ENCODE data around the gene PLXNA2.

Gene PLXNA2

DNA sequence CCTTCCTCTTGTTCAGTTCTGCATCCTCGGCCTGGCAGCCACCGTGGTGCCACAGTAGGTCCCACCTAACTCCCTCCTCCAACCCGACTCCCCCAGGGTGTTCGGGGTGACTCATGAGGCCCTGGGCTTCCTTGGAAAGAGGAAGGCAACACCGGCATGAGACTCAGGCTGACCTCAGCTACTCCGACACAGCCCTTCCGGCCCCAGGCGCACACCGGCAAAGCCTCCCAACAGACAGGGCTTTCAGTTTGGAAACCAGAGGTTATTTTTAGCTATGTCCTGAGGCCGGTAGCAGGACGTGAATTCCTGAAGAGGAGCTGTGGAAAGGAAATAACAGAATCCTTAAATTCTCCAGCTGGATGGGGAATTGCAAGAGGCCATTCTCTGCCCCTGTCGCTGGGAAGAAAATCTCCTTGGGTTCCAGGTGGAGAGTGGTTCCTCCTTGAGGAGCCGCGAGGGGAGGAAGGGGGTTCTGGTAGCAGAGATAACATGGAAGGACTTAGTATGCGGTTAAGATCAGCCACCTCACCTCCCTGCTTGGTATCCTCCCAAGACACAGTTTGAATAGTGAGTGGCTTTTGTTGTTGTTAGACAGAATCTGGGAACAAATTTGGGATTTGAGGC, 24.4 kb downstream of the PLXNA2 start:
- peak; percentile 25 to 28 for DNase-seq

- DNase-seq: no peak
Measured at GRCh38 chr1:208219098-208219658, 25.0 kb downstream of the PLXNA2 start.

DNA sequence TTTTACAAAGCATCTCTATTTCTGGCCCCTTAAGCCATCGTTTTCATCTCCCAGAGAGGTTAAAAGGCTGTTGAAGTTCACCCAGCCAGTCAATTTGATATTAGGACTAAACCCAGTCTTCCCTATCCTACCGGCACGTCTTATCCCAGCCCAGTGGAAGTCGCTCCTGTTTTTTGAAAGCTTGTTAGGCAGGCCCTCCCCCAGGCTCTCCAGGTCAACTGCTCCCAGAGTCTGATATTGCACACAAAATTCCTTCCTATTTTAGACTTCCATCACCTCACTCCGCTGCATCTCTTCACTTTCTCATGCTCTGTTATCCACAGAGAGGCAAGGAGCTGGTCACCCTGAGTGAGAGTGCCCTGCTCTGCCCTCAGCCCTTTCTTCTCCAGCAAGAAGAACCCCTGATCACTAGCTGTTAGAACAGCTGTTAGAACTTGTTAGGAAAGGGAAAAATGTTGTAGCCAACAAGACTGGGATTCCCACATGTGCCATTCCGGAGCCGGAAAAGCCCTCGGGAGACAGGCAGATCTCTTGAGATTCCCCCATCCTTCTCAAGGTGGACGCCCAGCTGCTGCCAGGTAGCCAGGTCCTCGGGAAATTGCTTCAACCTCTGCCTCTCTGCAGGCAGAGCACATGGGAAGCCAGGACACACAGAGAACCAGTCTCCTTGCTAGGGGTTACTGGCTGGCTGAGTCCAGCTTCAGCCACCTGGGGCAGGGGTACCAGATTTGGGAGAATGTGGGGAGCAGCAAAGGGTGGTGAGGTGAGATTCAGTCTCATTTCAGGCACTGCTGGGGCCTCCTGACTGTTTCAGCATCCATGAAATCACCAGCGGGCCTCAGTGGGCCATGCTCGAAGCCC, 25.7 kb downstream of the PLXNA2 start:
- DNase-seq: no peak

- no peak for DNase-seq
Measured at GRCh38 chr1:208217781-208218180, 26.4 kb downstream of the PLXNA2 start.

- DNase-seq: no peak
Measured at GRCh38 chr1:208216806-208217205, 27.4 kb downstream of the PLXNA2 start.

- no peak for DNase-seq
Measured at GRCh38 chr1:208216062-208216461, 28.1 kb downstream of the PLXNA2 start.

- no peak for DNase-seq
Measured at GRCh38 chr1:208215393-208215792, 28.8 kb downstream of the PLXNA2 start.

DNA sequence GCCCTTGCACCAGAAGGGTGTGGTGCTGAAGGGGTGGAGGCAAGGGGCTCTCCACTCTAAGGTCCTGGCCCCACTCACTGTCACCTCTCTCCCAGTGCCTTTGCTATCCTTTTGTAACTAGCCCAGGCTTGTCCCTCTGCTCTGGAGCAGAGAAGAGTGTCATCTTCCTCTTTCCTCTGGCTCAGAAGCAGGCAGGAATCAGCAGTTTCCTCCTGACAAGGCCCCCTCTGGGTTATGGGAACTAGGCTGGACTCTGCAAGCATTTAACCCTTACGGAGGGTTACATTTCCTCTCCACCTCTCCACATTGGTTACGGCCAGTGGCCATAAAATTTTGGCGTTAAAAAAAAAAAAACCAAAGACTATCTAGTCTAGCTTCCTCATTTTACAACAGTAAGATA, 30.4 kb downstream of the PLXNA2 start:
- peak; percentile 62 to 63 for DNase-seq

DNA sequence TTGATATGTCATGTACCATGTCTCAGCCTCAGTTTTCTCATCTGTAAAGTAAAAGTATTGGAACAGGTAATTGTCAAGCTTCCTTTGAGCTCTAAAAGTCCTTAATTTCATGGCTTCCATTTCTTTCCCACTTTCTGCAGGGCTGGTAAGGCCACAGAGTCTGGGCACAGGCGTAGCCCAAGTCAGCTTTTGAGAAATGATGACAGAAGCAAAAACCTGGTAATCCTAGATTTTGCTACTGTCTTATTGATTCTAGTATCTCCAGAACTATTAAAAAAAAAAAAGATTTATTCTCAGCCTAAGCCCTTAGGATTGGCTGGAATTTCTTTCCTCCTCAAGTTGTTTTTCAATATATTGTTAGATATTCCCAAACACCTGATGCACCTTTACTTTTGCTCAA, 31.3 kb downstream of the PLXNA2 start:
- no peak for DNase-seq

DNA sequence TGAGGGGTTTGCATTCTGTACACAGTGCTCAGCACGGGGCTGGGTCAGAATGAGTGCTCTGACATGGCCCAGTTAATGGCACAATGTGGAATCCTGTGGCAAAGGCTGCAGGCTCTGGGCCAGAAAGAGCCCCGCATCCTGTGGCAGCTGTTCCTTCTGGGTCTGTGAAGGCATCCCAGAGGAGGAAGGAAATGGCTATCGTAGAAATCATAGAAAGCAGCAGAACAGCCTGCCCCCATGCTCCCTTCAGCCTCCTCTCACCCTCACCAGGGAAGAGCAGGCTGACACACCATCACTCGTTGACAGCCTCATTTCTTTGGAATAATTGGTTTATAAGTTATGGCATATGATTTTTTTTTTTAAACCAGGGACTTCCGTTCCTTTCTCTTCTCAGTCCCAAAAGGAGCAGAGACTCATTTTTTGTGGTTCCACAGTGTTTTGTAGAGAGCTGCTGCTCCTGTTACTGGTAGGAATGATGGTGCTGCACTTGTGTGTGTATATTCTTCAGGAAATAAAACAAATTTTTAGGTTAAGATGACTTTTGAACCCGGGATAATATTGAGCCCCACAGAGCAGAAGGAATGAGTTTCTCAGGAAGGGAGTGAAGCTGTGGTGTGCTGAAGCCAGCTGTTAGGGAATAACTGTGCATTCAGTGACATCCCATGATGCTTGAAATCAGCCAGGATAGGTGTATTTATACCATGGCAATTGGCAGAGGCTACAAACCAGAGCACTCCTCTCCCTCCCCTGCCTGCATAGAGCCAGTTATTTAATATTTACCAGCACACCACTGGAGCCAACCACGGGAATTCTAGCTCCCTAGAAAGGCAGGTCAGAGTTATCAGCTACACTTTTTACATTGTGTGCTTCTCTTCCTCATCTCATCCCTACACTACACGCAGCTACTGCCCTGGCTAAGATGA, 32.0 kb downstream of the PLXNA2 start:
- peak; percentile 49 to 58 for DNase-seq

DNA sequence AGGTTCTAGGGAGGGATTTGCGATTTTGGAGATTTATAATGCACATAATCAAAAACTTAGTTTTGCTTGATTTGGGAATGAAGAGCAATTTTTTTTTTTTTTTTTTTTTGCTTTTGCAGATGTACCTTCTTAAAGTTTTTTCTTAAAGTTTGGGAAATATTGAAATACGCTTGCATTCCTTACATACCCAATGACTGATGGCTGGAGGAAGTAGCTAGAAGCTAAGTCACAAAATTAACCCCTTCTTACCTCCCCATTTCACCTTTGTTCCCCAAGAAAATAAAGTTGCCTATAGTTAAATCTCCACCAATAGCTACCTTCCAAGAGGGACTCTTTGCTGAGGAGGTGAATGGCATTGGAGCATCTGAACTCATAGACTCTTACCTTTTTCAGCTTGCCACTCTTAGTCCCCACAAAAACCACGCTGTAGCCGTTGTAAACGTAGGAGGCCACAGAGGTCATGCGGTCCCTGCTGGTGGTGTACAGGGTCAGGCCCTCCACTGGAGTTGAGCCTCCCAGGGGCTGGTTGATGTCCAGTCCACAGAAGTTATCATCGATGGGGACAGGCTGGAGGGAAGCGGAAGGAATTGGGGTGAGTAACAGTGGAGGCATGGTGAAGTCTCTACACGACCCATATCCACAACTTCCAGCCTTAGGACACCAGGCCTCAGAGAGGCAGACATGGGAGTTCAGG, 34.1 kb downstream of the PLXNA2 start:
- DNase-seq: no peak

DNA sequence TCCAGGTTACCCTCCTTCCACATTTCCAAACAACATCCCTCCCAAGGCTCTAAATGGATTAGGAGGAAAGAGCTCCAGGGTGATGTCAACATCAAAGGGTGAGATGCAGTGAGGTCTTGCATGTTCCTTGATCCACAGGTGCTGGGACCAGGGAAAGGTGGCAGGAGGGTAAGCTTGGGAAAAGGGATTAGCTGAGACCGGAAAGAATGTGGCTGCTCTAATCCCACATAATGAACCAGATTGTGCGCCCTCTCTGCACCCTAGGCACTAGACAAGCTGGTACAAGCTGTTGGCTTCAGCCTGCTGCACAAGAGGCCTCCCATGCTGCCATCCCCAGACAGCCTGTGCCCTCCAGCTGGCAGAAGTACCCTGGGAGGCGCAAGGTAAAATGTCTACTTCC, 34.9 kb downstream of the PLXNA2 start:
- DNase-seq: no peak

GRCh38 chr1:208208132-208208487, 36.1 kb downstream of the PLXNA2 start:
- no peak for DNase-seq

DNA sequence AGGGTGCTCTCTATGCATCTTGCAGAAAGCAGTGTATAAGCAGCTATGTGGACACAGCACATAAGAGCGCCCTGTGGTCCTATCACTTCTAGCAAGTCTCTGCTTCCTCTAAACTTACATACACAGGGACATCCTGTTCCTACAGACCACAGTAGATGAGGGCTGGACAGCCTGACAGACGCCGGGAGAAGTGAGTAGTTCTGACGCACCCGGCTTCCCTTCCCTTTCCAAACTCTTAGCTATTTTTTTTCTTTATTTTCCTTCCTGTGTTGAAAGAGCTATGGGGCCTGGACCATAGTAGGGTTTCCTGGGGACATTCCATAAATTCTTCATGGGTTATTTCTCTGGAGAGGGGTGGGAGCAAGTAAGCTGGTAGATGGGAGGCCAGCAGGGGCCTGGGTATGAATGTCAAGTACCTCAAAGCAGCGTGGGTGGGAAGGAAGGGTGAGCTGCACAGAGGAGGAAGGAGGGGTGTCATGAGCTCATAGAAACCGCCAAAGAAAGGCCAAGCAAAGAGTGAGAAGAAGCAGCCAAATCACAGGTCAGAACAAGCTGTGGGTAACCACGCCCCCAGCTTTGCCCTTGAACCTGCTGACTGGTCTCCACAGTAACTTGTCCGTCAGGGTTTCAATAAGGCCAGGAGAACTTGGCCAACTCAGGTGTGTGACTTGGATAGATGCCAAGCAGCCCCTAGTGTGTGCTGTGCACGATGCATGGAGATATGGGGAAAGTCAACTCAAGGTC, 36.6 kb downstream of the PLXNA2 start:
- peak; percentile 34 to 36 for DNase-seq

GRCh38 chr1:208206092-208206698, 38.0 kb downstream of the PLXNA2 start:
- no peak for DNase-seq

DNA sequence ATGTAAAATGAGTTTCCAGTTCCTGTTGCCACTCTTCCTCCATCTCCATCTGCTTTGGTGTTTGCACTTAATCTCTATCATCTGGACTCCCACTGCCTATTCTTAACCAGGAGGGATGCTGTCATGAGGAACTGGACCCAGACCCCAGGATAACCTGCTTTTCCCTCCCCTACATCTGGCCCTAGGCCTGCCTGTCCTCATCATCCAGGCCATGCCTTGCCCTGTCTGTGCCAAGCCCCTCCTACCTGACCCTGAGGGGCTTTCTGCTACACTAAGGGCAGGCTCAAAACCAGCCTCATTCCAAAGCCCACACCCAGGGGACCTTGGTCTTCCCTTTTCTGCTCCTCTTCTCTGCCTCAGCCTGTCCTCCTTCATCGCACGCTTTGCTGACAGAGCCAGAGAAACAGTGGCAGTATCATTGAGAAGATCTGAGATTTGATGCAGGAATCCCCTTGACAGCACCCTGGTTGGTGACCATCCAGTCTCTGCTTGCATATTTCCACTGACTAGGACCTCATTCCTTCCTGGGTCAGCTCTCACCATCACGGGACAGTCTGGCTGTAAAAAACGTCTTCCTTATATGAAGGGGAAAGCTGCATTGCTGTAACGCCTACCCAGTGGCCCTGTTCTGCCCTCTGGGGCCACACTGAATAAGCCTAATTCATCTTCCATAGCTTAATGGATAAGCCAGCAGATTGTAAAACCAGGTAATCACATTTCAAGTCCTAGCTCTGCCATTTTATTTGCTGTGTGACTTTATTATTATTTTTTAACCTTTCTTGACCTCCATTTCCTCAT, 38.8 kb downstream of the PLXNA2 start:
- no peak for DNase-seq

- DNase-seq: no peak
Measured at GRCh38 chr1:208204779-208205178, 39.4 kb downstream of the PLXNA2 start.

GRCh38 chr1:208203848-208204609, 40.2 kb downstream of the PLXNA2 start:
- no peak for DNase-seq

- DNase-seq: no peak
Measured at GRCh38 chr1:208203127-208203847, 40.9 kb downstream of the PLXNA2 start.

Data from Kasumi-1 (cell line).